ENCODE measurements around the gene WBP11.

Gene WBP11

GRCh38 chr12:14811486-14811885 is 8.2 kb upstream of the WBP11 start:
- no peaks in the 10 kb centered on the region for H3K4me1 ChIP-seq (ENCODE audit: control insufficient read depth, insufficient read depth, low read length)
- H3K9me3 ChIP-seq (ENCODE audit: control insufficient read depth, low read length) = no peaks in the 10 kb centered on the region
- H3K4me3 ChIP-seq (ENCODE audit: low read length) = no peak overlapping the region
- no peaks in the 10 kb centered on the region for H3K27me3 ChIP-seq (ENCODE audit: control insufficient read depth, insufficient read depth, low read length)
- no peaks in the 10 kb centered on the region for H3K36me3 ChIP-seq (ENCODE audit: control insufficient read depth, insufficient read depth, low read length)
- H3K9ac ChIP-seq (ENCODE audit: low read length) = no peak overlapping the region

- Histone ChIP-seq H3K9ac (ENCODE audit: low read length) (no peak overlapping the region), H3K4me3 (ENCODE audit: low read length) (no peak overlapping the region), H3K27me3 (ENCODE audit: control insufficient read depth, insufficient read depth, low read length) (no peaks in the 10 kb centered on the region), H3K36me3 (ENCODE audit: control insufficient read depth, insufficient read depth, low read length) (no peaks in the 10 kb centered on the region), H3K9me3 (ENCODE audit: control insufficient read depth, low read length) (no peaks in the 10 kb centered on the region), H3K4me1 (ENCODE audit: control insufficient read depth, insufficient read depth, low read length) (no peaks in the 10 kb centered on the region)
Measured at GRCh38 chr12:14810953-14811483, 7.7 kb upstream of the WBP11 start.

GRCh38 chr12:14810167-14810952 is 7.1 kb upstream of the WBP11 start:
- Histone ChIP-seq H3K4me3 (ENCODE audit: low read length) (no peak overlapping the region), H3K9ac (ENCODE audit: low read length) (no peak overlapping the region), H3K9me3 (ENCODE audit: control insufficient read depth, low read length) (no peaks in the 10 kb centered on the region), H3K36me3 (ENCODE audit: control insufficient read depth, insufficient read depth, low read length) (no peaks in the 10 kb centered on the region), H3K4me1 (ENCODE audit: control insufficient read depth, insufficient read depth, low read length) (no peaks in the 10 kb centered on the region), H3K27me3 (ENCODE audit: control insufficient read depth, insufficient read depth, low read length) (no peaks in the 10 kb centered on the region)

GRCh38 chr12:14803830-14804160 is 517 bp upstream of the WBP11 start:
- no peaks in the 10 kb centered on the region for H3K27me3 ChIP-seq (ENCODE audit: control insufficient read depth, insufficient read depth, low read length)
- H3K4me1 ChIP-seq (ENCODE audit: control insufficient read depth, insufficient read depth, low read length) = no peaks in the 10 kb centered on the region
- no peaks in the 10 kb centered on the region for H3K36me3 ChIP-seq (ENCODE audit: control insufficient read depth, insufficient read depth, low read length)
- peak overlapping the region; percentile 54 for H3K9ac ChIP-seq (ENCODE audit: low read length)
- H3K9me3 ChIP-seq (ENCODE audit: control insufficient read depth, low read length) = no peaks in the 10 kb centered on the region
- peak overlapping the region; percentile 47 for H3K4me3 ChIP-seq (ENCODE audit: low read length)

- H3K4me3 ChIP-seq (ENCODE audit: low read length) = peak overlapping the region; percentile 53
- H3K27me3 ChIP-seq (ENCODE audit: control insufficient read depth, insufficient read depth, low read length) = no peaks in the 10 kb centered on the region
- no peaks in the 10 kb centered on the region for H3K9me3 ChIP-seq (ENCODE audit: control insufficient read depth, low read length)
- H3K4me1 ChIP-seq (ENCODE audit: control insufficient read depth, insufficient read depth, low read length) = no peaks in the 10 kb centered on the region
- H3K36me3 ChIP-seq (ENCODE audit: control insufficient read depth, insufficient read depth, low read length) = no peaks in the 10 kb centered on the region
- peak overlapping the region; percentile 84 for H3K9ac ChIP-seq (ENCODE audit: low read length)
Measured at GRCh38 chr12:14802721-14803010, 612 bp downstream of the WBP11 start.

- peak overlapping the region; percentile 84 for H3K9ac ChIP-seq (ENCODE audit: low read length)
- no peak overlapping the region for H3K4me3 ChIP-seq (ENCODE audit: low read length)
- no peaks in the 10 kb centered on the region for H3K9me3 ChIP-seq (ENCODE audit: control insufficient read depth, low read length)
- H3K36me3 ChIP-seq (ENCODE audit: control insufficient read depth, insufficient read depth, low read length) = no peaks in the 10 kb centered on the region
- H3K4me1 ChIP-seq (ENCODE audit: control insufficient read depth, insufficient read depth, low read length) = no peaks in the 10 kb centered on the region
- no peaks in the 10 kb centered on the region for H3K27me3 ChIP-seq (ENCODE audit: control insufficient read depth, insufficient read depth, low read length)
Measured at GRCh38 chr12:14802247-14802646, 1.0 kb downstream of the WBP11 start.

GRCh38 chr12:14795028-14795448 is 8.2 kb downstream of the WBP11 start:
- Histone ChIP-seq H3K9me3 (ENCODE audit: control insufficient read depth, low read length) (no peaks in the 10 kb centered on the region), H3K27me3 (ENCODE audit: control insufficient read depth, insufficient read depth, low read length) (no peaks in the 10 kb centered on the region), H3K36me3 (ENCODE audit: control insufficient read depth, insufficient read depth, low read length) (no peaks in the 10 kb centered on the region), H3K9ac (ENCODE audit: low read length) (no peak overlapping the region), H3K4me3 (ENCODE audit: low read length) (no peak overlapping the region), H3K4me1 (ENCODE audit: control insufficient read depth, insufficient read depth, low read length) (no peaks in the 10 kb centered on the region)

GRCh38 chr12:14785568-14785967 is 17.7 kb downstream of the WBP11 start:
- Histone ChIP-seq H3K9me3 (ENCODE audit: control insufficient read depth, low read length) (no peaks in the 10 kb centered on the region), H3K27me3 (ENCODE audit: control insufficient read depth, insufficient read depth, low read length) (no peaks in the 10 kb centered on the region), H3K36me3 (ENCODE audit: control insufficient read depth, insufficient read depth, low read length) (peaks cover 6% of the 10 kb centered on the region), H3K4me1 (ENCODE audit: control insufficient read depth, insufficient read depth, low read length) (no peaks in the 10 kb centered on the region), H3K9ac (ENCODE audit: low read length) (no peak overlapping the region), H3K4me3 (ENCODE audit: low read length) (no peak overlapping the region)

- H3K4me3 ChIP-seq (ENCODE audit: low read length) = no peak overlapping the region
- H3K9ac ChIP-seq (ENCODE audit: low read length) = no peak overlapping the region
- H3K27me3 ChIP-seq (ENCODE audit: control insufficient read depth, insufficient read depth, low read length) = no peaks in the 10 kb centered on the region
- peaks cover 6% of the 10 kb centered on the region for H3K36me3 ChIP-seq (ENCODE audit: control insufficient read depth, insufficient read depth, low read length)
- no peaks in the 10 kb centered on the region for H3K9me3 ChIP-seq (ENCODE audit: control insufficient read depth, low read length)
- no peaks in the 10 kb centered on the region for H3K4me1 ChIP-seq (ENCODE audit: control insufficient read depth, insufficient read depth, low read length)
Measured at GRCh38 chr12:14784471-14784870, 18.8 kb downstream of the WBP11 start.

GRCh38 chr12:14782756-14783155 is 20.5 kb downstream of the WBP11 start:
- Histone ChIP-seq H3K36me3 (ENCODE audit: control insufficient read depth, insufficient read depth, low read length) (no peaks in the 10 kb centered on the region), H3K4me1 (ENCODE audit: control insufficient read depth, insufficient read depth, low read length) (peaks cover under 1% of the 10 kb centered on the region), H3K4me3 (ENCODE audit: low read length) (no peak overlapping the region), H3K9ac (ENCODE audit: low read length) (no peak overlapping the region), H3K9me3 (ENCODE audit: control insufficient read depth, low read length) (no peaks in the 10 kb centered on the region), H3K27me3 (ENCODE audit: control insufficient read depth, insufficient read depth, low read length) (no peaks in the 10 kb centered on the region)

- H3K27me3 ChIP-seq (ENCODE audit: control insufficient read depth, insufficient read depth, low read length) = no peaks in the 10 kb centered on the region
Measured at GRCh38 chr12:14781563-14781962, 21.7 kb downstream of the WBP11 start.

GRCh38 chr12:14780859-14781258 is 22.4 kb downstream of the WBP11 start:
- Histone ChIP-seq H3K4me1 (ENCODE audit: control insufficient read depth, insufficient read depth, low read length) (peaks cover 19% of the 10 kb centered on the region), H3K27me3 (ENCODE audit: control insufficient read depth, insufficient read depth, low read length) (no peaks in the 10 kb centered on the region), H3K9me3 (ENCODE audit: control insufficient read depth, low read length) (no peaks in the 10 kb centered on the region), H3K4me3 (ENCODE audit: low read length) (no peak overlapping the region), H3K36me3 (ENCODE audit: control insufficient read depth, insufficient read depth, low read length) (no peaks in the 10 kb centered on the region), H3K9ac (ENCODE audit: low read length) (no peak overlapping the region)

More at GRCh38 chr12:14781563-14781962, 21.7 kb downstream of the WBP11 start:
- no peaks in the 10 kb centered on the region for H3K36me3 ChIP-seq (ENCODE audit: control insufficient read depth, insufficient read depth, low read length)
- no peak overlapping the region for H3K9ac ChIP-seq (ENCODE audit: low read length)
- no peak overlapping the region for H3K4me3 ChIP-seq (ENCODE audit: low read length)
- peaks cover 12% of the 10 kb centered on the region for H3K4me1 ChIP-seq (ENCODE audit: control insufficient read depth, insufficient read depth, low read length)
- no peaks in the 10 kb centered on the region for H3K9me3 ChIP-seq (ENCODE audit: control insufficient read depth, low read length)

- Histone ChIP-seq H3K9me3 (ENCODE audit: control insufficient read depth, low read length) (no peaks in the 10 kb centered on the region), H3K4me1 (ENCODE audit: control insufficient read depth, insufficient read depth, low read length) (peaks cover 20% of the 10 kb centered on the region)
Measured at GRCh38 chr12:14779834-14780233, 23.4 kb downstream of the WBP11 start.

More at GRCh38 chr12:14779834-14780233, 23.4 kb downstream of the WBP11 start:
- Histone ChIP-seq H3K4me3 (ENCODE audit: low read length) (no peak overlapping the region), H3K36me3 (ENCODE audit: control insufficient read depth, insufficient read depth, low read length) (no peaks in the 10 kb centered on the region), H3K9ac (ENCODE audit: low read length) (no peak overlapping the region), H3K27me3 (ENCODE audit: control insufficient read depth, insufficient read depth, low read length) (no peaks in the 10 kb centered on the region)
